ENCODE data around the gene ZNF608. TPM values are rescaled to one million over a fixed set of nuclear protein-coding genes. Genes with fewer than 3 reads are reported as not detected.

Gene ZNF608
- polyA plus RNA-seq, 2 donors = 4.1 to 5.9 TPM

DNA sequence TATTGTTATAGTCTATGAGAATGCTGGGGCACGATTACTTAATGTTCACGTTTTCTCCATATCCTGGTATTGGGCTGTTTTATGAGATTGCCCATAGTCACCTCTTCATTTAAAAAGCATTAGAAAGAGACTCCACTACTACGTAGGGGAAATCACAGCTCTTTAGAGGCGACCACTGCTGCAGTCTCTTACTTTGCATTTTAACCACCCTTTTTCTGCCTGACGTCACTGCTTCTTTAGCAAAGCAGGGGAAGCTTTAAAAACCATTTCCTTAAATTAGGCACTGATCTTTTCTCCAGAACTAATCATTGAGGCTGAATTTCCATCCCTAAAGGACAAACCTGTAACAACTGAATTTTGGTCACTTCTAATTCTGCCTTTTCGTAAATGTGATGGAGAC is 38.9 kb downstream of the ZNF608 start:
- H3K9me3 ChIP-seq (ENCODE audit: control insufficient read depth in 2 of 2, insufficient read depth in 1 of 2, low read depth in 1 of 2, low read length in 1 of 2) = no peaks in the 10 kb centered on the region
- no peak overlapping the region for H3K4me3 ChIP-seq (ENCODE audit: low read depth in 1 of 2, low read length in 2 of 2)
- no peaks in the 10 kb centered on the region for H3K36me3 ChIP-seq (ENCODE audit: control insufficient read depth in 2 of 2, insufficient read depth in 2 of 2, low read length in 1 of 2)
- WGBS, 2 donors = 57 to 68% methylated on average over 6 of the region's 6 CpGs
- H3K27me3 ChIP-seq (ENCODE audit: control insufficient read depth in 1 of 2, insufficient read depth in 2 of 2, low read length in 2 of 2) = no peaks in the 10 kb centered on the region
- H3K4me1 ChIP-seq (ENCODE audit: control insufficient read depth in 2 of 2, insufficient read depth in 2 of 2, low read length in 1 of 2) = peaks cover 2 to 3% of the 10 kb centered on the region in 2 donors
- no peak overlapping the region for H3K27ac ChIP-seq (ENCODE audit: low read depth in 2 of 2, low read length in 1 of 2)

DNA sequence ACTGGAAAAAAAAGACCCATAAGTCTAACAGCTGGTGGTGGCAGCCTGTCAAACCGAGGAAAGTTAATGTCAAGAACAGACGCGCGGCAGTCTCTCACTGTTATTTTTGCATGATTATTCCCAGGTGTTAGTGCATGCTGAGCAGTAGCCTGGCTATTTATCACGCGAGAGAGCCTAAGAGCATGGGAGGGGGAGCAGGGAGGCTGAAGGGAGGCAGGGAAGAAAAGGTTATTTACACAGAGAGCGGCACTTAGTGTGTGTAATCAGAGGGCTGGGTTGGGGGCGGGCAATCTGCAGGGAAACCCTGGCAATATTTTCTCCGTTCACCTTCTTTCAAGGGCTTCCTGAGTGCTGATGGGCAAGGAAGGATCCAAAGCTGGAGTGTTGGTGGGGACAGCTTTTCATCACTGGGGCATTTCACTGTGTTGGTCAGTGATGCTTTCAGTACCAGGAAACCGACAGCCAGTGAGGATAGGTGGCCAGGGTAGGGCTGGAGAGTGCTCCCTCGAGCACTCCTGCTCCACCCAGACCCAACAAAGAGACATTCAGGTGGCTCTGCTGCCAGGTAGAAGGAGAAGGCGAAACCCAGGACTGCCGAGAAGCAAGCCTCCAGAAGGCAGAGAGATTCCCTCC is 39.6 kb downstream of the ZNF608 start:
- peak overlapping the region in 1 of 2 donors; percentile 54 for H3K27ac ChIP-seq (ENCODE audit: low read depth in 2 of 2, low read length in 1 of 2)
- no peaks in the 10 kb centered on the region for H3K9me3 ChIP-seq (ENCODE audit: control insufficient read depth in 2 of 2, insufficient read depth in 1 of 2, low read depth in 1 of 2, low read length in 1 of 2)
- no peaks in the 10 kb centered on the region for H3K27me3 ChIP-seq (ENCODE audit: control insufficient read depth in 1 of 2, insufficient read depth in 2 of 2, low read length in 2 of 2)
- 32 to 34% methylated on average over 13 of the region's 13 CpGs for WGBS, 2 donors
- H3K4me3 ChIP-seq (ENCODE audit: low read depth in 1 of 2, low read length in 2 of 2) = no peak overlapping the region
- no peaks in the 10 kb centered on the region for H3K36me3 ChIP-seq (ENCODE audit: control insufficient read depth in 2 of 2, insufficient read depth in 2 of 2, low read length in 1 of 2)
- peaks cover 2 to 3% of the 10 kb centered on the region in 2 donors for H3K4me1 ChIP-seq (ENCODE audit: control insufficient read depth in 2 of 2, insufficient read depth in 2 of 2, low read length in 1 of 2)

DNA sequence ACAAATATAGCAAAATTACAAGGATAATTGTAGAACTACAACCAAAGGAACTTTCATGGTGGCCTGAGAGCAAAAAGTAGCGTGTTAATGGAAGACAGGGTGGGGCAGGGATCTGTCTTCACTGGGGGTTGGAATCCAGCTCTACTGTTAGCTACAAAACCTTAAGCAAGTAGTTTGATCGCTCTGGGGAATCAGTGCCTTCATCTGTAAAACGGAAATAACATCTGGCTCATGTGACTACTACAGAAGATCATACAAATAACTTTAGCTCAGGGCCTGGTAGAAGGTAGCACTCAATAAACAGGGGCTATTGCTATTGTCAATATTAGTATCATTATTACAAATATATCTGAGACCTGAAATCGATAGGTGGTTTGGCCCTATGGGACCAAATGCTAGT is 40.4 kb downstream of the ZNF608 start:
- H3K4me1 ChIP-seq (ENCODE audit: control insufficient read depth in 2 of 2, insufficient read depth in 2 of 2, low read length in 1 of 2) = peaks cover 2 to 3% of the 10 kb centered on the region in 2 donors
- no peaks in the 10 kb centered on the region for H3K9me3 ChIP-seq (ENCODE audit: control insufficient read depth in 2 of 2, insufficient read depth in 1 of 2, low read depth in 1 of 2, low read length in 1 of 2)
- H3K36me3 ChIP-seq (ENCODE audit: control insufficient read depth in 2 of 2, insufficient read depth in 2 of 2, low read length in 1 of 2) = no peaks in the 10 kb centered on the region
- H3K4me3 ChIP-seq (ENCODE audit: low read depth in 1 of 2, low read length in 2 of 2) = no peak overlapping the region
- H3K27me3 ChIP-seq (ENCODE audit: control insufficient read depth in 1 of 2, insufficient read depth in 2 of 2, low read length in 2 of 2) = no peaks in the 10 kb centered on the region
- no peak overlapping the region for H3K27ac ChIP-seq (ENCODE audit: low read depth in 2 of 2, low read length in 1 of 2)
- 70 to 86% methylated on average over 4 of the region's 4 CpGs for whole genome bisulfite sequencing, 2 donors

DNA sequence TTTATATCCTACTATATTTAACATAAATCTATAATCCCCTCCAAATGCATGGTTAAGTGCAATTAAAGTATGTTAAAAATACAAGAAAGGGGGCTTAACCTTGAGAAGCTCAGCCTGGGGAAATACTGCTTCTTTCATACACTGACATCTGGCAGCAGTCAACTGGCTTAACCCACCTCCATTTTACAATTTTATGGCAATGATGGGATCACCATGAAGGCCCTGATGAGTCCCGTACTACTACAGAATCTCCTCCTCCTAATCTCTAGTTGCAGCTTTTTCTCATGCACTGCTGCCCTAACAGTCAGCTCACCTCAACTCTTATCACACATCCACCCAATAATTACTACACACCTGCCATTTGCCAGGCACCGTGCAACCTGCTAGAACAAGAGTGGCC is 40.9 kb downstream of the ZNF608 start:
- no peaks in the 10 kb centered on the region for H3K9me3 ChIP-seq (ENCODE audit: control insufficient read depth in 2 of 2, insufficient read depth in 1 of 2, low read depth in 1 of 2, low read length in 1 of 2)
- H3K27me3 ChIP-seq (ENCODE audit: control insufficient read depth in 1 of 2, insufficient read depth in 2 of 2, low read length in 2 of 2) = no peaks in the 10 kb centered on the region
- H3K4me3 ChIP-seq (ENCODE audit: low read depth in 1 of 2, low read length in 2 of 2) = no peak overlapping the region
- H3K36me3 ChIP-seq (ENCODE audit: control insufficient read depth in 2 of 2, insufficient read depth in 2 of 2, low read length in 1 of 2) = no peaks in the 10 kb centered on the region
- peaks cover 2 to 3% of the 10 kb centered on the region in 2 donors for H3K4me1 ChIP-seq (ENCODE audit: control insufficient read depth in 2 of 2, insufficient read depth in 2 of 2, low read length in 1 of 2)
- WGBS, 2 donors = 82 to 96% methylated on average over 2 of the region's 2 CpGs
- H3K27ac ChIP-seq (ENCODE audit: low read depth in 2 of 2, low read length in 1 of 2) = no peak overlapping the region

DNA sequence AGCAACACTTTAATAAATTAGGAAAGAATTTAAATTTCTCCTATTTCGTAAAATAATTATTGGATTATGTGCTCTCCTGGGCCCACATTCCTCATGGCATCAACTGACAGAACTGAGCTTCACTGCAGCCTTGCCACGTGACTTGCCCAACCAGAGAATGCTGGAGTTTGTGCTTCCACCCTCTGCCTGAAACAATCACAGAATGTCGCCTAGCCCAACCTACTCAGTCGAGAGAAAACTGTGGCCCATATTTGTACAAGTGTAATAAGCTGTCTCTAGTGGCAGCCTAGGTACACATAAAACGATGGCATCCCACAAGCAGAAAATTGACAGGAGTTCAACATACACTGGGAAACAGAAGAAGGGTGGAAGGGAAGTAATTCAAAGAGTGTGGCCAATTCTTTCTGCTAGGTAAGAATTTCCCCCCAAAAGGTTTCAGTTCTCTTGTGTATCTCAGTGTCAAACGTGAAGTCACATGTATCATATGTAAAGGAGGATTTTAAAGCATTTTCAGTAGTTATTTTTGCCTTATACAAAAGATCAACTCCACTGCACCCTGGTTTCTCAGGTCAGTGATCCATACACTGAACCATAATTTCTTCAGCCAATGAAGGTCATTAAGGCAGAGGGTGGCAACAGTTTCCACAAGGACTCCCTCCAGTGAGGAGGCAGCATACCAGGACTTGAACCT is 41.7 kb downstream of the ZNF608 start:
- no peaks in the 10 kb centered on the region for H3K27me3 ChIP-seq (ENCODE audit: control insufficient read depth in 1 of 2, insufficient read depth in 2 of 2, low read length in 2 of 2)
- no peaks in the 10 kb centered on the region for H3K36me3 ChIP-seq (ENCODE audit: control insufficient read depth in 2 of 2, insufficient read depth in 2 of 2, low read length in 1 of 2)
- 51 to 54% methylated on average over 6 of the region's 6 CpGs for WGBS, 2 donors
- no peak overlapping the region for H3K27ac ChIP-seq (ENCODE audit: low read depth in 2 of 2, low read length in 1 of 2)
- H3K9me3 ChIP-seq (ENCODE audit: control insufficient read depth in 2 of 2, insufficient read depth in 1 of 2, low read depth in 1 of 2, low read length in 1 of 2) = no peaks in the 10 kb centered on the region
- H3K4me3 ChIP-seq (ENCODE audit: low read depth in 1 of 2, low read length in 2 of 2) = no peak overlapping the region
- peaks cover 2 to 3% of the 10 kb centered on the region in 2 donors for H3K4me1 ChIP-seq (ENCODE audit: control insufficient read depth in 2 of 2, insufficient read depth in 2 of 2, low read length in 1 of 2)

DNA sequence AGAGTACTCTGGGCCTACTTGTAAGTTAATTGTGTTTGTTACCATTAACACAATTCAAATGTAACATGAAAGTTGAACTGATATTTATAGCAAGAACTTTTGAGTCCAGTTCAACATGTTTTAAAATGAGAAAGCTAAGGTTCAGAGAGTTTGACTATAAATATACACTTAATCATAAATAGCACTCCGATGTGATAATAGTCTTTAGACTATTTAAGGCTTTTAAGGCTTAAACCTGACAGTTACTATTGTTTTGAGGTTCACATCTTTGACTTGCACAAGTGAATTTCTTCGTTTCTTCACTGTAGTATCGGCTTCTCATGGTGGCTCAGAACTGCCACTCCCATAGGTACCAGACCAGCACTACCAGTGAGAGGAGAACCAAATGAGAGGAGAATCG is 42.4 kb downstream of the ZNF608 start:
- Histone ChIP-seq H3K9me3 (ENCODE audit: control insufficient read depth in 2 of 2, insufficient read depth in 1 of 2, low read depth in 1 of 2, low read length in 1 of 2) (no peaks in the 10 kb centered on the region), H3K27ac (ENCODE audit: low read depth in 2 of 2, low read length in 1 of 2) (peak overlapping the region in 1 of 2 donors; percentile 14), H3K36me3 (ENCODE audit: control insufficient read depth in 2 of 2, insufficient read depth in 2 of 2, low read length in 1 of 2) (no peaks in the 10 kb centered on the region), H3K4me3 (ENCODE audit: low read depth in 1 of 2, low read length in 2 of 2) (no peak overlapping the region), H3K4me1 (ENCODE audit: control insufficient read depth in 2 of 2, insufficient read depth in 2 of 2, low read length in 1 of 2) (peaks cover 2 to 3% of the 10 kb centered on the region in 2 donors), H3K27me3 (ENCODE audit: control insufficient read depth in 1 of 2, insufficient read depth in 2 of 2, low read length in 2 of 2) (no peaks in the 10 kb centered on the region)
- 70 to 76% methylated on average over 4 of the region's 4 CpGs for WGBS, 2 donors

DNA sequence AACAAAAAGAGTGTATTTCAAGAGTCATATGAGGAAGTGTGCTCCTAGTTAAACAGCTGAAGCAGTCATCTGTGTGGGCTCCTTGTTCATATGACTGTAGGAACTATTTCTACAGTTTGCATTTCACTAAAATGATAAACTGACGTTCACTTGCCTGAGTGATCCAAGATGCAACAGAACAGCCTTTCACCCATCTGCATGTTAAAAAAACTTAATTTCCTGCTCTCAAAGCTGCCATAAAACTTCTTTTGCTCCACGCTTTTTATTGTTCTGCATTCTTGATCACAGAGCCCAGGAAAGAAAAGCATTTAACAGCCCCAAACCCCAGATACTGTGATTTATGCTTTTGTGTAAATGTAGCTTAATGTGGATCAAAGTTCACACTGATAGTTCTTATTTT is 43.9 kb downstream of the ZNF608 start:
- H3K27ac ChIP-seq (ENCODE audit: low read depth in 2 of 2, low read length in 1 of 2) = no peak overlapping the region
- WGBS, 2 donors = 58 to 63% methylated on average over 2 of the region's 2 CpGs

DNA sequence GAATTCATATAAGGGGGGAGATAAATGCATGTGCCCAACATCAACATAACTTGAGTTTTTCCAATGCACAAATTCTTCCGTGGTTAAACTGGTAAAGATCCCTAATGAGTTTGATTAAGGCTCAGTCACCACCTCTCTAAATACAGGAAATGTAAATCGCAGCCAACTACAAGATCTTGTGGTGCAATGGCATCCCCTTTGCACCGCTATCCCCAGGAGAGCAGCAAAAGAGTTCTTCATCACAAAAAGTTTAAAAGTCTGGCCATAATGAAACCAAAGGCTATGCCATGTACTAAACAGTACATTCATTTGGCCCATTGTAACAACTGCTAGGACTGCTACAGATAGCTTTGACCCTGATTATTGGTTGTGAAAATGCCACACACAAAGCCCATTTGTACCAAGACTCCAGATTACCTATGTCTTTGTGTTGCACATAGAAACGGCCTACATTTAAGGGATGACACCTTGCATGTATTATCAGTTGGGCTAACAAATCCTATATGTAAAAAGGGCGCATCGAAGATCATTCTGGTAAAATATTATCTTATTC is 44.5 kb downstream of the ZNF608 start:
- WGBS, 2 donors = 80 to 82% methylated on average over 6 of the region's 6 CpGs
- H3K4me3 ChIP-seq (ENCODE audit: low read depth in 1 of 2, low read length in 2 of 2) = no peak overlapping the region
- H3K27me3 ChIP-seq (ENCODE audit: control insufficient read depth in 1 of 2, insufficient read depth in 2 of 2, low read length in 2 of 2) = no peaks in the 10 kb centered on the region
- peaks cover 1 to 3% of the 10 kb centered on the region in 2 donors for H3K4me1 ChIP-seq (ENCODE audit: control insufficient read depth in 2 of 2, insufficient read depth in 2 of 2, low read length in 1 of 2)
- H3K9me3 ChIP-seq (ENCODE audit: control insufficient read depth in 2 of 2, insufficient read depth in 1 of 2, low read depth in 1 of 2, low read length in 1 of 2) = no peaks in the 10 kb centered on the region
- H3K27ac ChIP-seq (ENCODE audit: low read depth in 2 of 2, low read length in 1 of 2) = no peak overlapping the region
- no peaks in the 10 kb centered on the region for H3K36me3 ChIP-seq (ENCODE audit: control insufficient read depth in 2 of 2, insufficient read depth in 2 of 2, low read length in 1 of 2)

More for the DNA sequence above, 43.9 kb downstream of the ZNF608 start:
- H3K4me1 ChIP-seq (ENCODE audit: control insufficient read depth in 2 of 2, insufficient read depth in 2 of 2, low read length in 1 of 2) = peaks cover 2 to 3% of the 10 kb centered on the region in 2 donors
- H3K4me3 ChIP-seq (ENCODE audit: low read depth in 1 of 2, low read length in 2 of 2) = no peak overlapping the region
- H3K27me3 ChIP-seq (ENCODE audit: control insufficient read depth in 1 of 2, insufficient read depth in 2 of 2, low read length in 2 of 2) = no peaks in the 10 kb centered on the region
- no peaks in the 10 kb centered on the region for H3K9me3 ChIP-seq (ENCODE audit: control insufficient read depth in 2 of 2, insufficient read depth in 1 of 2, low read depth in 1 of 2, low read length in 1 of 2)
- no peaks in the 10 kb centered on the region for H3K36me3 ChIP-seq (ENCODE audit: control insufficient read depth in 2 of 2, insufficient read depth in 2 of 2, low read length in 1 of 2)

DNA sequence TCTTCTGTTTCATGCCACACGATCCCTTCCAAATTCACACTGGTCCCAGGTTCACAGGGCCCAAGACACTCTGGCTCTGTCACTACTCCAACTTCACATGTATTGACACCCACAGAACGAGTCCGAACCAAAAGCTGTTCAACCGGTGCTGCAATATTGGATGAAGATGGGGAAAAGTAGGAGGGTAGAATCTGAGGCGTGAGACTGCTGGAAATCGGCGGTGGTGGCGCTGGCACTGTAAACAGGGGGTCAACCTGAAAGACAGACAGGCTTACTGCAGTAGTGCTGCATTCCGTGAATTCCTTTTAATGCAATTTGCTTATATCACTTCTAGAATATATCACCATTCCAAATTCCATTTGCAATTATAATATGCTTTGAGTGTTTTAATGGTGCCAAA is 45.4 kb downstream of the ZNF608 start:
- Histone ChIP-seq H3K27me3 (ENCODE audit: control insufficient read depth in 1 of 2, insufficient read depth in 2 of 2, low read length in 2 of 2) (no peaks in the 10 kb centered on the region), H3K36me3 (ENCODE audit: control insufficient read depth in 2 of 2, insufficient read depth in 2 of 2, low read length in 1 of 2) (no peaks in the 10 kb centered on the region), H3K4me1 (ENCODE audit: control insufficient read depth in 2 of 2, insufficient read depth in 2 of 2, low read length in 1 of 2) (peaks cover 0 to 1% of the 10 kb centered on the region in 2 donors), H3K27ac (ENCODE audit: low read depth in 2 of 2, low read length in 1 of 2) (peak overlapping the region in 1 of 2 donors; percentile 15), H3K9me3 (ENCODE audit: control insufficient read depth in 2 of 2, insufficient read depth in 1 of 2, low read depth in 1 of 2, low read length in 1 of 2) (no peaks in the 10 kb centered on the region), H3K4me3 (ENCODE audit: low read depth in 1 of 2, low read length in 2 of 2) (no peak overlapping the region)
- WGBS, 2 donors = 52 to 74% methylated on average over 9 of the region's 9 CpGs

Data from esophagus (tissue), 2 donors.